B cell (primary cell): Measurements from ENCODE around the gene LRRC8B. TPM values are rescaled to one million over a fixed set of nuclear protein-coding genes. Genes with fewer than 3 reads are reported as not detected.

Experiments
- ATAC-seq: fragments of 200-7000 bp; cut with Tn5 transposase; one replicate; pipeline ENCODE4 v1.10.0; 2021; ENCODE audit warnings: low read depth, mild to moderate bottlenecking, moderate number of reproducible peaks, moderate library complexity
- CTCF ChIA-PET: fragments of 350-600 bp; sonication (Branson Sonifier 250); formaldehyde crosslinking; loops from one replicate; lab custom pipeline; 2021; ENCODE audit warnings: antibody characterized with exemption, inconsistent platforms; lab: Charles Lee
- POLR2A ChIA-PET: fragments of 350-600 bp; sonication (Branson Sonifier 250); formaldehyde crosslinking; loops from one replicate; lab custom pipeline; 2021; ENCODE audit warnings: antibody characterized with exemption; lab: Charles Lee
- DNase-seq: peaks from one replicate; pipeline ENCODE4 v3.0.0; 2013
- H2AFZ ChIP-seq: 2 replicates; pipeline ENCODE4 v1.6.1; 2012; ENCODE audit warnings: mild to moderate bottlenecking, low read depth, low read length; ENCODE audit not compliant: insufficient read depth, poor library complexity, severe bottlenecking
- H3K27ac ChIP-seq, 2 donors: 1 replicate in 1 of 2; 2 replicates in 1 of 2; pipeline ENCODE4 v1.5.1; 2012 to 2013; ENCODE audit warnings: low read length in 2 of 2, mild to moderate bottlenecking in 2 of 2, moderate library complexity in 1 of 2
- H3K27me3 ChIP-seq, 4 experiments: fragments of 200-600 bp in 1 of 4; sonication (generic) in 1 of 4; replicated peaks in 1 of 4; 1 replicate in 2 of 4; 2 replicates in 2 of 4; pipeline versions ENCODE4 v1.6.1 to v1.7.0; 2013 to 2016; ENCODE audit warnings: low read length in 3 of 4, mild to moderate bottlenecking in 2 of 4, mixed read lengths in 1 of 4, moderate library complexity in 1 of 4; ENCODE audit not compliant: insufficient read depth in 4 of 4, control insufficient read depth in 3 of 4; ENCODE audit errors: control extremely low read depth in 1 of 4
- H3K36me3 ChIP-seq, 2 experiments: replicated peaks in 1 of 2; 1 replicate in 1 of 2; 2 replicates in 1 of 2; pipeline versions ENCODE4 v1.6.1 to v1.7.1; 2013; ENCODE audit warnings: low read length in 1 of 2; ENCODE audit not compliant: insufficient read depth in 2 of 2, control insufficient read depth in 1 of 2; ENCODE audit errors: control extremely low read depth in 1 of 2, extremely low read depth in 1 of 2
- H3K4me1 ChIP-seq, 2 donors: fragments of 200-600 bp in 1 of 2; sonication (generic) in 1 of 2; 1 replicate in 1 of 2; 2 replicates in 1 of 2; pipeline versions ENCODE4 v1.5.1 to v1.6.1; 2013 to 2017; ENCODE audit warnings: low read length in 2 of 2; ENCODE audit not compliant: control insufficient read depth in 2 of 2, insufficient read depth in 2 of 2
- H3K4me2 ChIP-seq: replicated peaks from 2 replicates; pipeline ENCODE3; 2012; ENCODE audit warnings: mild to moderate bottlenecking, low read depth, low read length; ENCODE audit not compliant: poor library complexity, severe bottlenecking
- H3K4me3 ChIP-seq, 5 experiments: fragments of 200-600 bp in 1 of 5; sonication (generic) in 1 of 5; 1 replicate in 3 of 5; 2 replicates in 2 of 5; pipeline versions ENCODE4 v1.5.1 to v1.7.0; 2011 to 2016; ENCODE audit warnings: low read length in 4 of 5, mild to moderate bottlenecking in 4 of 5, low read depth in 2 of 5, control low read depth in 1 of 5, moderate library complexity in 1 of 5; ENCODE audit not compliant: insufficient read depth in 1 of 5; ENCODE audit errors: control extremely low read depth in 1 of 5, extremely low read depth in 1 of 5
- H3K79me2 ChIP-seq: fragments of 200-600 bp; sonication (generic); one replicate; pipeline ENCODE4 v1.6.0; 2016; ENCODE audit warnings: low read length; ENCODE audit not compliant: control insufficient read depth, insufficient read depth
- H3K9ac ChIP-seq: fragments of 200-600 bp; sonication (generic); 2 replicates; pipeline ENCODE4 v1.6.1; 2017; ENCODE audit warnings: mild to moderate bottlenecking, low read length, moderate library complexity
- H3K9me3 ChIP-seq, 3 donors: one replicate each; pipeline versions ENCODE4 v1.6.1 to v1.7.1; 2013; ENCODE audit warnings: low read length in 2 of 3; ENCODE audit not compliant: control insufficient read depth in 2 of 3, insufficient read depth in 1 of 3; ENCODE audit errors: control extremely low read depth in 1 of 3
- H4K20me1 ChIP-seq: 2 replicates; pipeline ENCODE4 v1.6.0; 2012; ENCODE audit warnings: mild to moderate bottlenecking, low read length; ENCODE audit not compliant: insufficient read depth, control insufficient read depth, poor library complexity, severe bottlenecking
- H3K27ac Mint-ChIP-seq: one replicate; pipeline ENCODE4 v1.8.0; 2021; ENCODE audit warnings: mixed read lengths
- H3K27me3 Mint-ChIP-seq: one replicate; pipeline ENCODE4 v1.8.0; 2021; ENCODE audit warnings: mixed read lengths
- H3K4me1 Mint-ChIP-seq: one replicate; pipeline ENCODE4 v1.8.0; 2021; ENCODE audit warnings: mixed read lengths
- H3K4me3 Mint-ChIP-seq: one replicate; pipeline ENCODE4 v1.8.0; 2021; ENCODE audit warnings: mixed read lengths
- H3K9me3 Mint-ChIP-seq: one replicate; pipeline ENCODE4 v1.8.0; 2022; ENCODE audit warnings: mixed read lengths; ENCODE audit not compliant: insufficient read depth
- EZH2 ChIP-seq: IDR thresholded peaks from 2 replicates; pipeline ENCODE4 v1.6.1; 2012; ENCODE audit warnings: borderline replicate concordance, low read depth, mild to moderate bottlenecking, moderate library complexity, low read length; ENCODE audit not compliant: insufficient read depth, poor library complexity, severe bottlenecking
- WGBS: methylation state at CpG from one replicate; pipeline ENCODE4 v1.1.5; 2013; ENCODE audit warnings: missing lambda C conversion rate; ENCODE audit not compliant: insufficient coverage; 5-methylcytosine and 5-hydroxymethylcytosine counted together
- intact Hi-C: fragments of 100-400 bp; cut with micrococcal nuclease; formaldehyde crosslinking; loops from one replicate; pipeline ENCODE4 v1.10.0; 2022
- polyA plus RNA-seq: library from polyadenylated mRNA; depleted of rRNA; stranded (reverse); fragments of >200 nt; gene quantifications from 2 replicates; pipeline ENCODE4 v1.2.3, GENCODE V29; 2012
- total RNA-seq, 2 donors: library from RNA; stranded (reverse); fragments of 120-200 nt in 1 of 2; gene quantifications; 1 replicate in 1 of 2; 2 replicates in 1 of 2; pipeline versions ENCODE4 v1.2.3 to v1.2.4, GENCODE V29; 2013 to 2022
- TF ChIP-seq, protein P1 (sequence below): fragments of 200-600 bp; IDR thresholded peaks from one replicate; pipeline ENCODE4 v1.8.0; 2022; ENCODE audit warnings: antibody characterized with exemption, mild to moderate bottlenecking

Gene LRRC8B
- total and polyA plus RNA-seq, 2 donors (not counting 1 experiment from before 2014, with no cell fraction given), result 2.2 to 9.9 TPM

DNA sequence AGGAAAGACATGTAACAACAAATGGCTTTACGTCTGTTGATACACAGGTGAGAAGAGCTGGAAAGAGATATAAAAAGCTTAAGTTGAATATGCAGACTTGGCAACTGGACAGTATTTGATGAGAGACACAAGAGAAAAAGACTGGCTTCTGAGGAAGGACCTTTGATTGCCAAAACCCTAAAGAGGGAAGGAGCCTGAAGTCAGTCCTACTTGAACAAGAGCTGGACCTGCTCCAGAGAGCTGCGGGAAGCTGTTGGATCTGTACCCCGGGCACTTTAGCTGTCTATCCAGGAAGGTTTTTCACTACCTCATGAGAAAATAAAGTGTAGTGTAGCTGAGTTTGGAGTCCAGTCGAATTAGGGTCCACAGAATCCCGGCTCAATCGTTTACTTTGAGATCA lies 25.3 kb upstream of the LRRC8B start:
- no peak for DNase-seq
- Histone ChIP-seq H3K79me2 (no peaks in the 10 kb centered on the region), H3K27ac (no peak overlapping the region), H3K9me3 (no peaks in the 10 kb centered on the region), H4K20me1 (no peaks in the 10 kb centered on the region), H2AFZ (no peak overlapping the region), H3K27me3 (no peaks in the 10 kb centered on the region), H3K4me1 (no peaks in the 10 kb centered on the region), H3K4me2 (no peak overlapping the region), H3K4me3 (no peak overlapping the region), H3K36me3 (no peaks in the 10 kb centered on the region), H3K9ac (no peak overlapping the region)
- no peaks in the 10 kb centered on the region for H3K27me3 Mint-ChIP-seq
- H3K4me3 Mint-ChIP-seq, result no peak overlapping the region
- ChIA-PET POLR2A (no interaction called here), CTCF (interaction anchor here (0.9 to 2.5 kb wide), 5 partner anchors 12 to 283 kb away, joined by 3 to 10 read pairs (median 3); no protein-coding TSS in a partner anchor)
- H3K4me1 Mint-ChIP-seq, result no peaks in the 10 kb centered on the region
- TF ChIP-seq, protein P1, sequence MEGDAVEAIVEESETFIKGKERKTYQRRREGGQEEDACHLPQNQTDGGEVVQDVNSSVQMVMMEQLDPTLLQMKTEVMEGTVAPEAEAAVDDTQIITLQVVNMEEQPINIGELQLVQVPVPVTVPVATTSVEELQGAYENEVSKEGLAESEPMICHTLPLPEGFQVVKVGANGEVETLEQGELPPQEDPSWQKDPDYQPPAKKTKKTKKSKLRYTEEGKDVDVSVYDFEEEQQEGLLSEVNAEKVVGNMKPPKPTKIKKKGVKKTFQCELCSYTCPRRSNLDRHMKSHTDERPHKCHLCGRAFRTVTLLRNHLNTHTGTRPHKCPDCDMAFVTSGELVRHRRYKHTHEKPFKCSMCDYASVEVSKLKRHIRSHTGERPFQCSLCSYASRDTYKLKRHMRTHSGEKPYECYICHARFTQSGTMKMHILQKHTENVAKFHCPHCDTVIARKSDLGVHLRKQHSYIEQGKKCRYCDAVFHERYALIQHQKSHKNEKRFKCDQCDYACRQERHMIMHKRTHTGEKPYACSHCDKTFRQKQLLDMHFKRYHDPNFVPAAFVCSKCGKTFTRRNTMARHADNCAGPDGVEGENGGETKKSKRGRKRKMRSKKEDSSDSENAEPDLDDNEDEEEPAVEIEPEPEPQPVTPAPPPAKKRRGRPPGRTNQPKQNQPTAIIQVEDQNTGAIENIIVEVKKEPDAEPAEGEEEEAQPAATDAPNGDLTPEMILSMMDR, result no peak
- no peak for TF ChIP-seq EZH2
- no peak for ATAC-seq
- intact Hi-C loops, result no loop called here
- WGBS, result 100% methylated on average over 2 of the region's 6 CpGs
- no peak overlapping the region for H3K27ac Mint-ChIP-seq
- no peaks in the 10 kb centered on the region for H3K9me3 Mint-ChIP-seq

DNA sequence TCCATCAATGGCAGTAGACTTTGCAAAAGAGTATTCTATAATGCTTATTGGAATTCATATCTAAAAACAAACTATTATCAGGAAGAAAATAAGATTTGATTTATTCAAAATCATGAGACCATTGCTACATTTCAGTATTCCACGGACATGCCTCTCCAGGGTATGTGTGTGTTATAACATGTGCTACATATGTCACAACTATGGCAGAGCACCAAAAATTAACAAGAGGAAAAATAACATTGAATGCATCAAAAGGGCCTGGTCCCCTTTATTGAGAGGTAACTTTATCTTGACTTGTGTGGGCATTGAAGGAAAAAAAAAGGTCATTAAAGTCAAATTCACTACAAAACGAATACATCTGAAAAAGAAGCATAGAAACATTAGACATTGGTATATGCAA lies 22.6 kb upstream of the LRRC8B start:
- no peaks in the 10 kb centered on the region for H4K20me1 ChIP-seq
- TF ChIP-seq EZH2, result no peak
- TF ChIP-seq, protein P1, result no peak
- Mint-ChIP-seq H3K4me3 (no peak overlapping the region), H3K27ac (no peak overlapping the region), H3K27me3 (no peaks in the 10 kb centered on the region), H3K9me3 (no peaks in the 10 kb centered on the region), H3K4me1 (no peaks in the 10 kb centered on the region)
- no peak overlapping the region for H3K9ac ChIP-seq
- CTCF ChIA-PET, result no interaction called here
- intact Hi-C loops, result no loop called here
- H3K4me2 ChIP-seq, result no peak overlapping the region
- no peak for ATAC-seq
- H3K27ac ChIP-seq, result no peak overlapping the region
- H3K4me1 ChIP-seq, result no peaks in the 10 kb centered on the region
- no peaks in the 10 kb centered on the region for H3K36me3 ChIP-seq
- POLR2A ChIA-PET, result no interaction called here
- no peaks in the 10 kb centered on the region for H3K79me2 ChIP-seq
- H3K27me3 ChIP-seq, result no peaks in the 10 kb centered on the region
- no peaks in the 10 kb centered on the region for H3K9me3 ChIP-seq
- no peak for DNase-seq
- no peak overlapping the region for H3K4me3 ChIP-seq
- no peak overlapping the region for H2AFZ ChIP-seq
- no CpG with 5 or more reads among the region's 2 CpGs for WGBS
